HepG2 (cell line): Measurements from ENCODE around the gene GPS2. TPM values are rescaled to one million over a fixed set of nuclear protein-coding genes. Genes with fewer than 3 reads are reported as not detected.

ENCODE experiments used
- AHR ChIP-seq: IDR thresholded peaks from 2 replicates; pipeline ENCODE4 v1.6.1; 2018; ENCODE audit warnings: missing genetic modification reagents, missing compliant biosample characterization
- CBX2 ChIP-seq, 2 experiments: fragments of 200-600 bp in 1 of 2; sonication (generic); formaldehyde crosslinking in 1 of 2; IDR thresholded peaks; 2 replicates each; pipeline versions ENCODE4 v1.7.0 to v1.8.1; 2018 to 2022; ENCODE audit warnings: low read depth in 2 of 2, low read length in 1 of 2, mild to moderate bottlenecking in 1 of 2, missing genetic modification reagents in 1 of 2
- CENPX ChIP-seq: sonication (generic); formaldehyde crosslinking; IDR thresholded peaks from 2 replicates; pipeline ENCODE4 v1.9.0; 2021; ENCODE audit warnings: mild to moderate bottlenecking, missing genetic modification reagents, moderate library complexity
- DMAP1 ChIP-seq: IDR thresholded peaks from 2 replicates; pipeline ENCODE4 v1.6.1; 2016
- ESRRA ChIP-seq: sonication (generic); formaldehyde crosslinking; IDR thresholded peaks from 2 replicates; pipeline ENCODE4 v1.5.1; 2020; ENCODE audit warnings: mild to moderate bottlenecking, low read depth, missing genetic modification reagents
- FLYWCH1 ChIP-seq: sonication (generic); formaldehyde crosslinking; IDR thresholded peaks from 2 replicates; pipeline ENCODE4 v1.8.1; 2023; ENCODE audit warnings: mild to moderate bottlenecking, missing genetic modification reagents
- HIC2 ChIP-seq: sonication (generic); formaldehyde crosslinking; IDR thresholded peaks from 2 replicates; pipeline ENCODE4 v1.9.0; 2022; ENCODE audit warnings: low read depth, missing genetic modification reagents
- MEF2D ChIP-seq: sonication (generic); formaldehyde crosslinking; IDR thresholded peaks from 2 replicates; pipeline ENCODE4 v1.5.1; 2020; ENCODE audit warnings: mild to moderate bottlenecking, missing genetic modification reagents
- PBX3 ChIP-seq: sonication (generic); formaldehyde crosslinking; IDR thresholded peaks from 2 replicates; pipeline ENCODE4 v1.8.1; 2023; ENCODE audit warnings: missing genetic modification reagents, inconsistent platforms, borderline replicate concordance
- RBAK ChIP-seq: sonication (generic); formaldehyde crosslinking; IDR thresholded peaks from 2 replicates; pipeline ENCODE4 v1.5.1; 2020; ENCODE audit warnings: mild to moderate bottlenecking, missing genetic modification reagents
- RFX5 ChIP-seq: IDR thresholded peaks from 2 replicates; pipeline ENCODE4 v1.6.1; 2011; ENCODE audit warnings: low read depth, low read length, improper control_type of control experiment
- SP1 ChIP-seq, 2 experiments: fragments of 450-650 bp in 1 of 2; sonication (generic) in 1 of 2; formaldehyde crosslinking in 1 of 2; IDR thresholded peaks; 2 replicates each; pipeline versions ENCODE4 v1.4.0 to v1.6.1; 2016 to 2020; ENCODE audit warnings: missing genetic modification reagents in 1 of 2
- ZFP91 ChIP-seq: sonication (generic); formaldehyde crosslinking; IDR thresholded peaks from 2 replicates; pipeline ENCODE4 v1.9.0; 2022; ENCODE audit warnings: missing genetic modification reagents, mild to moderate bottlenecking, borderline replicate concordance
- ZFY ChIP-seq: sonication (generic); formaldehyde crosslinking; IDR thresholded peaks from 2 replicates; pipeline ENCODE4 v1.4.0; 2020; ENCODE audit warnings: missing genetic modification reagents
- ZNF225 ChIP-seq: sonication (generic); formaldehyde crosslinking; IDR thresholded peaks from 2 replicates; pipeline ENCODE4 v1.4.0; 2020; ENCODE audit warnings: mild to moderate bottlenecking, missing genetic modification reagents
- ZNF747 ChIP-seq: sonication (generic); formaldehyde crosslinking; IDR thresholded peaks from 2 replicates; pipeline ENCODE4 v1.8.1; 2023; ENCODE audit warnings: missing genetic modification reagents, mild to moderate bottlenecking, borderline replicate concordance
- polyA plus RNA-seq, 8 experiments: library from polyadenylated mRNA; depleted of rRNA in 3 of 8; stranded (reverse) in 7 of 8; unstranded in 1 of 8; fragments of >200 nt; fragmentation: Illumina TruSeq in 4 of 8; extraction: Trizol in 4 of 8; gene quantifications; 2 replicates each; pipeline versions ENCODE4 v1.2.1 to v1.2.3, GENCODE V29; 2011 to 2016; ENCODE audit warnings: low read depth in 4 of 8, missing spikeins in 1 of 8, mixed read lengths in 1 of 8; ENCODE audit not compliant: insufficient read depth in 1 of 8
- total RNA-seq, 5 experiments: library from RNA; depleted of rRNA; stranded (reverse); fragments of >200 nt; fragmentation: Illumina TruSeq; extraction: Trizol; gene quantifications; 2 replicates each; pipeline ENCODE4 v1.2.3, GENCODE V29; 2016; ENCODE audit warnings: low read depth in 1 of 5
- TF ChIP-seq, protein P1 (sequence below): IDR thresholded peaks from 2 replicates; pipeline ENCODE4 v1.4.0; 2020; ENCODE audit warnings: mild to moderate bottlenecking, missing genetic modification reagents
- TF ChIP-seq, protein P2 (sequence below): IDR thresholded peaks from 2 replicates; pipeline ENCODE4 v1.6.1; 2016; ENCODE audit warnings: missing compliant biosample characterization, missing genetic modification reagents, borderline replicate concordance

GPS2 gene
- total and polyA plus RNA-seq, 2 of the 13 experiments (the other 11 are each of a cell fraction or from before 2014, with no cell fraction given) = 58.0 to 59.4 TPM

- TF ChIP-seq CBX2 (IDR thresholded peaks at IDR 0.05; ENCODE audit: low read depth, low read length) (no peak), CBX2 (CRISPR knock-in tag; IDR thresholded peaks at IDR 0.05; ENCODE audit: low read depth) (no peak), ZNF225 (CRISPR knock-in tag) (no peak), ZNF747 (CRISPR knock-in tag) (no peak), HIC2 (CRISPR knock-in tag) (peak; percentile 66; the same call in 1 of the 2 replicates), ZFP91 (CRISPR knock-in tag) (peak; percentile 63; the same call in 1 of the 2 replicates), FLYWCH1 (CRISPR knock-in tag) (no peak), AHR (CRISPR knock-in tag) (no peak), ZFY (CRISPR knock-in tag) (peak; percentile 34; the same call in 1 of the 2 replicates), RFX5 (no peak), DMAP1 (CRISPR knock-in tag) (0 out of 2 replicates have a peak, but pooled peaks have one; percentile 60), RBAK (CRISPR knock-in tag) (no peak), CENPX (CRISPR knock-in tag) (no peak), PBX3 (no peak), MEF2D (CRISPR knock-in tag) (no peak), SP1 (IDR thresholded peaks at IDR 0.05) (no peak), SP1 (CRISPR knock-in tag; IDR thresholded peaks at IDR 0.05) (peak; percentile 26; the same call in 1 of the 2 replicates), ESRRA (CRISPR knock-in tag) (no peak)
- TF ChIP-seq, protein P1, sequence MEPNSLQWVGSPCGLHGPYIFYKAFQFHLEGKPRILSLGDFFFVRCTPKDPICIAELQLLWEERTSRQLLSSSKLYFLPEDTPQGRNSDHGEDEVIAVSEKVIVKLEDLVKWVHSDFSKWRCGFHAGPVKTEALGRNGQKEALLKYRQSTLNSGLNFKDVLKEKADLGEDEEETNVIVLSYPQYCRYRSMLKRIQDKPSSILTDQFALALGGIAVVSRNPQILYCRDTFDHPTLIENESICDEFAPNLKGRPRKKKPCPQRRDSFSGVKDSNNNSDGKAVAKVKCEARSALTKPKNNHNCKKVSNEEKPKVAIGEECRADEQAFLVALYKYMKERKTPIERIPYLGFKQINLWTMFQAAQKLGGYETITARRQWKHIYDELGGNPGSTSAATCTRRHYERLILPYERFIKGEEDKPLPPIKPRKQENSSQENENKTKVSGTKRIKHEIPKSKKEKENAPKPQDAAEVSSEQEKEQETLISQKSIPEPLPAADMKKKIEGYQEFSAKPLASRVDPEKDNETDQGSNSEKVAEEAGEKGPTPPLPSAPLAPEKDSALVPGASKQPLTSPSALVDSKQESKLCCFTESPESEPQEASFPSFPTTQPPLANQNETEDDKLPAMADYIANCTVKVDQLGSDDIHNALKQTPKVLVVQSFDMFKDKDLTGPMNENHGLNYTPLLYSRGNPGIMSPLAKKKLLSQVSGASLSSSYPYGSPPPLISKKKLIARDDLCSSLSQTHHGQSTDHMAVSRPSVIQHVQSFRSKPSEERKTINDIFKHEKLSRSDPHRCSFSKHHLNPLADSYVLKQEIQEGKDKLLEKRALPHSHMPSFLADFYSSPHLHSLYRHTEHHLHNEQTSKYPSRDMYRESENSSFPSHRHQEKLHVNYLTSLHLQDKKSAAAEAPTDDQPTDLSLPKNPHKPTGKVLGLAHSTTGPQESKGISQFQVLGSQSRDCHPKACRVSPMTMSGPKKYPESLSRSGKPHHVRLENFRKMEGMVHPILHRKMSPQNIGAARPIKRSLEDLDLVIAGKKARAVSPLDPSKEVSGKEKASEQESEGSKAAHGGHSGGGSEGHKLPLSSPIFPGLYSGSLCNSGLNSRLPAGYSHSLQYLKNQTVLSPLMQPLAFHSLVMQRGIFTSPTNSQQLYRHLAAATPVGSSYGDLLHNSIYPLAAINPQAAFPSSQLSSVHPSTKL (CRISPR knock-in tag) = peak; percentile 44; the same call in 1 of the 2 replicates
- TF ChIP-seq, protein P2, sequence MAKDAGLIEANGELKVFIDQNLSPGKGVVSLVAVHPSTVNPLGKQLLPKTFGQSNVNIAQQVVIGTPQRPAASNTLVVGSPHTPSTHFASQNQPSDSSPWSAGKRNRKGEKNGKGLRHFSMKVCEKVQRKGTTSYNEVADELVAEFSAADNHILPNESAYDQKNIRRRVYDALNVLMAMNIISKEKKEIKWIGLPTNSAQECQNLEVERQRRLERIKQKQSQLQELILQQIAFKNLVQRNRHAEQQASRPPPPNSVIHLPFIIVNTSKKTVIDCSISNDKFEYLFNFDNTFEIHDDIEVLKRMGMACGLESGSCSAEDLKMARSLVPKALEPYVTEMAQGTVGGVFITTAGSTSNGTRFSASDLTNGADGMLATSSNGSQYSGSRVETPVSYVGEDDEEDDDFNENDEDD (CRISPR knock-in tag) = peak; percentile 75; the same call in 1 of the 2 replicates
Observed at GRCh38 chr17:7296189-7296861, 18.8 kb downstream of the GPS2 start (continued).
